Brain microvascular endothelial cell (primary cell): ENCODE measurements around the gene GULP1.

Experiments
- DNase-seq: peaks from one replicate; pipeline ENCODE4 v3.0.0-alpha.2; 2020
- H3K27ac ChIP-seq: fragments of 250-450 bp; sonication (Bioruptor Pico); 2 replicates; pipeline ENCODE4 v1.5.1; 2020; ENCODE audit warnings: mild to moderate bottlenecking, moderate library complexity
- H3K27me3 ChIP-seq: fragments of 250-450 bp; sonication (Bioruptor Pico); replicated peaks from 2 replicates; pipeline ENCODE4 v1.5.1; 2020; ENCODE audit warnings: mild to moderate bottlenecking
- H3K36me3 ChIP-seq: fragments of 250-450 bp; sonication (Bioruptor Pico); replicated peaks from 2 replicates; pipeline ENCODE4 v1.5.1; 2020; ENCODE audit warnings: mild to moderate bottlenecking
- H3K4me3 ChIP-seq: 2 replicates; pipeline ENCODE4 v1.5.1; 2011; ENCODE audit warnings: low read depth, mild to moderate bottlenecking, control low read depth, low read length, moderate library complexity
- CTCF ChIP-seq: IDR thresholded peaks from 2 replicates; pipeline ENCODE4 v1.5.1; 2011; ENCODE audit warnings: low read depth, mild to moderate bottlenecking, moderate library complexity, low read length, control low read depth, inconsistent platforms; ENCODE audit errors: missing control alignments
- in situ Hi-C: cut with HindIII; loops from 2 replicates; pipeline ENCODE4 v1.10.0; 2017; ENCODE audit warnings: low sequenced_read_pairs, low pct_ligation_motif_present

The GULP1 gene

GRCh38 chr2:188291617-188292347, at the start of gene GULP1:
GULP1 (plus strand) TSS chr2:188291874; CDS start chr2:188477703, 185,829 bp downstream.
- H3K4me3 ChIP-seq, result peak within 1 kb of the TSS; percentile 86
- no peaks in the 10 kb centered on the region for H3K27me3 ChIP-seq
- H3K27ac ChIP-seq, result peak within 1 kb of the TSS; percentile 26
- peak; percentile 62 for DNase-seq
- TF ChIP-seq CTCF, result peak; percentile 84
- no peaks in the 10 kb centered on the region for H3K36me3 ChIP-seq
- in situ Hi-C loops, result no loop called here

GRCh38 chr2:188243381-188243780, 48.3 kb upstream of the GULP1 start:
- no peak for TF ChIP-seq CTCF
- Histone ChIP-seq H3K27ac (no peak overlapping the region), H3K27me3 (no peaks in the 10 kb centered on the region), H3K36me3 (no peaks in the 10 kb centered on the region), H3K4me3 (no peak overlapping the region)
- in situ Hi-C loops, result no loop called here
- no peak for DNase-seq

DNA sequence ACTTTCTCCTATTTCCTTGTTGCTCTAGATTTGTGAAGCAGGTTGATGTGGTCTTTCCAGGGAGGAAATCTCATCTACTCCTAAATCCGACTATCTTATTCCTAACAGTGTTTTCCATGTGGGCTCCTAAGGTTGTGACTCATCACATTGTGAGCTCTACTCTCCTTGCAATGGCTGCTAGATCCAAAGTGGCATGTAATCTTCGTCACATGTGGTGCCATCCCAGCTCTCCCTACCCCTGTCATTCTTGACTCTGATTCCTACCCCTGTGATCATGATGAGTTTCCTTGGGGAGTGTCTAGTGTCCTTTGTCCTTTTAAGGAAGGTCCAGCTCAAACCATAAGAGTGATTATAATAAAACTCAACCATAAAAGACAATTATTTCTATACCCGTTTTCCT, 47.3 kb upstream of the GULP1 start:
- H3K36me3 ChIP-seq, result no peaks in the 10 kb centered on the region
- peak; percentile 10 for DNase-seq
- no peaks in the 10 kb centered on the region for H3K27me3 ChIP-seq
- TF ChIP-seq CTCF, result no peak
- H3K4me3 ChIP-seq, result no peak overlapping the region
- in situ Hi-C loops, result no loop called here
- H3K27ac ChIP-seq, result no peak overlapping the region

- TF ChIP-seq CTCF, result no peak
These were observed 46.4 kb upstream of the GULP1 start for GRCh38 chr2:188245230-188245629.

DNA sequence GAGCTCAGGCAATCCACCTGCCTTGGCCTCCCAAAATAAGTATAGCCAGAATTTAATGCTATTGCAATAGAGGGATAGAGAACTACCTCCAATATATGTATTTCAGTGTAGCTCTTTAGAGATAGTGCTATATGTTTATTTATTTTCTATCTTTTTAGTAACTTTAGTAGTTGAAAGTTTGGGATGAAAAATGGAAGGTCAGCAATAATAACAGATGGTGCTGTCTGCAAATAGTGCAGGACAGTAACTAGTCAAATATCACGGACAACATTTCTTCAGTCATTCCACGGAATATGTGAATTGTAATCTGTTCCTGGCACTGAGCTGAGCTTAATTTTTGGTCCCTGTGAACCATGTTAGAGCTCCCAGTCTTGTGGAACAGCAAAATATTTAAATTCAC, 43.2 kb upstream of the GULP1 start:
- TF ChIP-seq CTCF, result no peak
- in situ Hi-C loops, result no loop called here
- H3K27me3 ChIP-seq, result no peaks in the 10 kb centered on the region
- no peak overlapping the region for H3K4me3 ChIP-seq
- no peak for DNase-seq
- no peaks in the 10 kb centered on the region for H3K36me3 ChIP-seq
- H3K27ac ChIP-seq, result no peak overlapping the region

More at GRCh38 chr2:188245230-188245629, 46.4 kb upstream of the GULP1 start:
- in situ Hi-C loops, result no loop called here
- no peaks in the 10 kb centered on the region for H3K36me3 ChIP-seq
- H3K4me3 ChIP-seq, result no peak overlapping the region
- no peaks in the 10 kb centered on the region for H3K27me3 ChIP-seq
- H3K27ac ChIP-seq, result no peak overlapping the region
- DNase-seq, result no peak

DNA sequence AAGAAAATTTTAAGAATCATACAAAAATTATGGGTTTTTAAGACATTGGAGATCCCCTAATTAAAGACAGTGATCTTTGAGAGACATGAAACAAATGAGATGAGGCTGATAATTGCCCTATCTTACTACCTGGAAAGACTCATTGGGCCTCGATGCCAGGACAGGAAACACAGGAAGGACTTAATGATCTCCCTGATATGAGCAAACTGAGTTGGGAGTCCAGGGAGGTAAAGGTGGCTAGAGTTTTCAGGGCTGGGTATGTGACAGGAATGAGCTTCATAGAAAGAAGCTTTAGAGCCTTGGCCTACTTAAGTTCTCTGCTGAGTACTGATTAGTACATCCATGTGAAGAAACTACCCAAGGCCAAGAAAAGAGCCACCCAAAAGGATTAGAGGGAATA, 40.6 kb upstream of the GULP1 start:
- in situ Hi-C loops, result no loop called here
- Histone ChIP-seq H3K27ac (no peak overlapping the region), H3K36me3 (no peaks in the 10 kb centered on the region), H3K4me3 (no peak overlapping the region), H3K27me3 (no peaks in the 10 kb centered on the region)
- no peak for DNase-seq
- TF ChIP-seq CTCF, result no peak
